Natural killer cell (primary cell): ENCODE results near the gene BDH1. TPM values are rescaled to one million over a fixed set of nuclear protein-coding genes. Genes with fewer than 3 reads are reported as not detected.
A peak's percentile ranks its signal among the peaks of the same experiment; 100 is the strongest.

ENCODE experiments used
- ATAC-seq, 3 donors: fragments of 150-1000 bp in 2 of 3; fragments of 200-7000 bp in 1 of 3; cut with Tn5 transposase; 1 replicate in 1 of 3; 2 replicates in 2 of 3; pipeline ENCODE4 v1.10.0; 2021; ENCODE audit warnings: mild to moderate bottlenecking in 2 of 3, moderate library complexity in 2 of 3
- DNase-seq, 2 donors: peaks; one replicate each; pipeline versions ENCODE4 v3.0.0 to v3.0.0-alpha.2; 2013 to 2021; ENCODE audit warnings: mixed read lengths in 1 of 2
- H3K27ac ChIP-seq: one replicate; pipeline ENCODE4 v1.5.1; 2013; ENCODE audit warnings: mild to moderate bottlenecking, low read length
- H3K27me3 ChIP-seq: one replicate; pipeline ENCODE4 v1.6.1; 2013; ENCODE audit warnings: low read length; ENCODE audit not compliant: control insufficient read depth, insufficient read depth
- H3K36me3 ChIP-seq: one replicate; pipeline ENCODE4 v1.6.1; 2013; ENCODE audit warnings: low read length; ENCODE audit not compliant: control insufficient read depth, insufficient read depth
- H3K4me1 ChIP-seq: one replicate; pipeline ENCODE4 v1.6.1; 2013; ENCODE audit warnings: low read length; ENCODE audit not compliant: control insufficient read depth, insufficient read depth
- H3K4me3 ChIP-seq: one replicate; pipeline ENCODE4 v1.5.1; 2013; ENCODE audit warnings: low read length
- H3K9me3 ChIP-seq: one replicate; pipeline ENCODE4 v1.6.1; 2013; ENCODE audit warnings: low read length; ENCODE audit not compliant: control insufficient read depth, insufficient read depth
- H3K27ac Mint-ChIP-seq, 2 donors: one replicate each; pipeline ENCODE4 v1.8.0; 2022; ENCODE audit warnings: mild to moderate bottlenecking in 2 of 2, mixed read lengths in 2 of 2, moderate library complexity in 1 of 2
- H3K27me3 Mint-ChIP-seq, 2 donors: one replicate each; pipeline ENCODE4 v1.8.0; 2022; ENCODE audit warnings: low read depth in 2 of 2, mixed read lengths in 2 of 2
- H3K36me3 Mint-ChIP-seq: one replicate; pipeline ENCODE4 v1.8.0; 2022; ENCODE audit warnings: mixed read lengths
- H3K4me1 Mint-ChIP-seq, 2 donors: one replicate each; pipeline ENCODE4 v1.8.0; 2022; ENCODE audit warnings: mixed read lengths in 2 of 2
- H3K4me3 Mint-ChIP-seq: one replicate; pipeline ENCODE4 v1.8.0; 2022; ENCODE audit warnings: mild to moderate bottlenecking, moderate library complexity, mixed read lengths
- H3K9me3 Mint-ChIP-seq, 2 donors: one replicate each; pipeline ENCODE4 v1.8.0; 2022; ENCODE audit warnings: mixed read lengths in 2 of 2
- WGBS: methylation state at CpG from one replicate; pipeline ENCODE4 v1.1.7; 2013; ENCODE audit warnings: missing lambda C conversion rate; ENCODE audit not compliant: insufficient coverage; 5-methylcytosine and 5-hydroxymethylcytosine counted together
- intact Hi-C: fragments of 100-400 bp; cut with micrococcal nuclease; formaldehyde crosslinking; loops from one replicate; pipeline ENCODE4 v1.14.2; 2022
- total RNA-seq, 4 donors: library from RNA; stranded (reverse); fragments of 120-200 nt in 1 of 4; gene quantifications; one replicate each; pipeline versions ENCODE4 v1.2.3 to v1.2.4, GENCODE V29; 2013 to 2022
- TF ChIP-seq, protein P1 (sequence below): fragments of 200-600 bp; IDR thresholded peaks from one replicate; pipeline ENCODE4 v1.8.0; 2022; ENCODE audit warnings: antibody characterized with exemption

The BDH1 gene
- total RNA-seq, 3 donors from 2014 or later (not counting 1 experiment from before 2014, with no cell fraction given), result 14.0 to 24.5 (median 17.4) TPM

- 94% methylated on average over 3 of the region's 3 CpGs for WGBS
- Histone ChIP-seq H3K4me1 (peaks cover 7% of the 10 kb centered on the region), H3K9me3 (no peaks in the 10 kb centered on the region), H3K27me3 (peaks cover 2% of the 10 kb centered on the region), H3K27ac (no peak overlapping the region), H3K36me3 (no peaks in the 10 kb centered on the region), H3K4me3 (no peak overlapping the region)
- Mint-ChIP-seq H3K36me3 (peaks cover 8% of the 10 kb centered on the region), H3K27ac (no peak overlapping the region), H3K27me3 (peaks cover 27 to 48% of the 10 kb centered on the region in 2 donors), H3K9me3 (no peaks in the 10 kb centered on the region), H3K4me1 (no peaks in the 10 kb centered on the region), H3K4me3 (no peak overlapping the region)
- DNase-seq (no peak), ATAC-seq (no peak)
- TF ChIP-seq, protein P1, sequence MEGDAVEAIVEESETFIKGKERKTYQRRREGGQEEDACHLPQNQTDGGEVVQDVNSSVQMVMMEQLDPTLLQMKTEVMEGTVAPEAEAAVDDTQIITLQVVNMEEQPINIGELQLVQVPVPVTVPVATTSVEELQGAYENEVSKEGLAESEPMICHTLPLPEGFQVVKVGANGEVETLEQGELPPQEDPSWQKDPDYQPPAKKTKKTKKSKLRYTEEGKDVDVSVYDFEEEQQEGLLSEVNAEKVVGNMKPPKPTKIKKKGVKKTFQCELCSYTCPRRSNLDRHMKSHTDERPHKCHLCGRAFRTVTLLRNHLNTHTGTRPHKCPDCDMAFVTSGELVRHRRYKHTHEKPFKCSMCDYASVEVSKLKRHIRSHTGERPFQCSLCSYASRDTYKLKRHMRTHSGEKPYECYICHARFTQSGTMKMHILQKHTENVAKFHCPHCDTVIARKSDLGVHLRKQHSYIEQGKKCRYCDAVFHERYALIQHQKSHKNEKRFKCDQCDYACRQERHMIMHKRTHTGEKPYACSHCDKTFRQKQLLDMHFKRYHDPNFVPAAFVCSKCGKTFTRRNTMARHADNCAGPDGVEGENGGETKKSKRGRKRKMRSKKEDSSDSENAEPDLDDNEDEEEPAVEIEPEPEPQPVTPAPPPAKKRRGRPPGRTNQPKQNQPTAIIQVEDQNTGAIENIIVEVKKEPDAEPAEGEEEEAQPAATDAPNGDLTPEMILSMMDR, result no peak
- intact Hi-C loops, result no loop called here
These were observed 3.9 kb upstream of the BDH1 start for GRCh38 chr3:197559651-197560050.

DNA sequence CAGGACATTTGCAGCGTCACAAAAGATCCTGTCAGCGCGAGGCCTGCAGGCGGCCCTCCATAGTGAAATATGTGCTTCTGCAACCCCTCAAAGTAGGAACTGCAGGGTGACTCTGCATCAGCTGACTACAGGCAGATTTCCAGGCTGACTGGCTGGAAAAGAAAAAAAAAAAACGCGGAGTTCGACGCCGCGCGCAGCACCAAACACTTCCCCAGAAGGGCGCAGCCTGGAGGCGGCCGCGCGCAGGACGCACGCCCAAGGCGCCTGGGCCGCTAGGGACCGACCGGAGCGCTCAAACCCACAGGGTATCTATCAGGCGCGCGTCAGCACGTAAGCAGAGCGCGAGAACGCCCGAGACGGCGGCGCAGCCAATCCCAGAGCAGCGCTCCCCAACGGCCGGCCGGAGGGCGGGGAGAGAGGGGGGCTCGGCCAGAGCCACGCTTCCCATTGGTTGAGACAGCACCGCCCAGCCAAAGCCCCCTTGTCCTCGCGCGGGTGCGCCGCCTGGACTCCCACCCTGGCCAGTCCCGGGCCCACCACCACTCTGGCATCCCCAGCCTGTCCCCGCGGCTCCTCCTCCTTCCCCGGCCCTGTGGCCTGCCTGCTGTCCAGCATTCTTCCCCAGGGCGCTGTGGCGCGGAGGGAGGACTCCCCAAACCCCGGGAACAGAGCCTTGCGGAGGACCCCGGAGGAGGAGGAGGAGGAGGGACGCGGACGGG lies 1.0 kb downstream of the BDH1 start:
- H3K4me1 Mint-ChIP-seq, result peaks cover 9 to 16% of the 10 kb centered on the region in 2 donors
- no peaks in the 10 kb centered on the region for H3K36me3 Mint-ChIP-seq
- peak; percentile 83 to 95 for DNase-seq
- Histone ChIP-seq H3K27me3 (no peaks in the 10 kb centered on the region), H3K27ac (peak overlapping the region; percentile 86), H3K4me3 (peak overlapping the region; percentile 90), H3K4me1 (peaks cover 16% of the 10 kb centered on the region), H3K9me3 (no peaks in the 10 kb centered on the region), H3K36me3 (no peaks in the 10 kb centered on the region)
- H3K4me3 Mint-ChIP-seq, result peak overlapping the region; percentile 89
- intact Hi-C loops, result no loop called here
- TF ChIP-seq, protein P1, result peak; percentile 31
- under 1% methylated on average over 60 of the region's 60 CpGs for WGBS
- peak; percentile 93 to 98 (median 96) for ATAC-seq
- peak overlapping the region; percentile 79 to 85 for H3K27ac Mint-ChIP-seq
- no peaks in the 10 kb centered on the region for H3K9me3 Mint-ChIP-seq
- H3K27me3 Mint-ChIP-seq, result peaks cover 13 to 16% of the 10 kb centered on the region in 2 donors

DNA sequence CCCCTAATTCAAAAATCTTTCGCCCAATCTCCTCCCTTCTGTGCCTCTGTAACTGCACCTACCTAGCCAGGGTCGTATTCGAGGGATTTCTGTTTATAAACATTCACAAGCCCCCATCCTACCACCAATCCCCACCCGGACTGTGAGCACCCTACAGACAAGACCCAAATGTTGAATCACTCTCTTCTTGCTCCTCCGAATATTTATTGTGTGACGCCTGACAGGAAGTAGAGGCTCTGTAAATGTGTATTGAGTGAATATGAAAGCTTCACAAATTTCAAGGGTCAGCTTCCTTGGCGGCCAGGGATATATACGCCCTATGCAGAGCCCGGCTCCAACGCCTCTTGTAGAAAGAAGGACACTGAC lies 1.6 kb downstream of the BDH1 start:
- DNase-seq, result no peak
- no peaks in the 10 kb centered on the region for H3K9me3 ChIP-seq
- Mint-ChIP-seq H3K36me3 (no peaks in the 10 kb centered on the region), H3K4me1 (peaks cover 9 to 16% of the 10 kb centered on the region in 2 donors), H3K9me3 (no peaks in the 10 kb centered on the region), H3K27me3 (peaks cover 9 to 11% of the 10 kb centered on the region in 2 donors), H3K27ac (peak overlapping the region; percentile 79 to 85), H3K4me3 (peak overlapping the region; percentile 89)
- WGBS, result 30% methylated on average over 9 of the region's 10 CpGs
- H3K36me3 ChIP-seq, result no peaks in the 10 kb centered on the region
- ATAC-seq, result peak in 2 of 3 donors; percentile 2 to 10
- H3K27ac ChIP-seq, result peak overlapping the region; percentile 86
- no peaks in the 10 kb centered on the region for H3K27me3 ChIP-seq
- TF ChIP-seq, protein P1, result no peak
- H3K4me3 ChIP-seq, result peak overlapping the region; percentile 90
- H3K4me1 ChIP-seq, result peaks cover 16% of the 10 kb centered on the region
- intact Hi-C loops, result no loop called here
